H1 (cell line): ENCODE data around the gene FANK1.

Experiments
- CBX5 ChIP-seq: fragments of 300-800, 300-1000 bp; sonication (generic); IDR thresholded peaks from 2 replicates; pipeline ENCODE4 v1.7.1; 2016; ENCODE audit warnings: antibody characterized with exemption, low read length, low read depth
- CEBPB ChIP-seq: IDR thresholded peaks from 2 replicates; pipeline ENCODE4 v1.6.1; 2012; ENCODE audit warnings: low read depth, low read length
- CTCF ChIP-seq, 3 experiments: IDR thresholded peaks; 1 replicate in 2 of 3; 2 replicates in 1 of 3; pipeline versions ENCODE4 v1.5.1 to v1.6.1; 2011; ENCODE audit warnings: low read length in 3 of 3, mild to moderate bottlenecking in 3 of 3, inconsistent platforms in 2 of 3, low read depth in 1 of 3, moderate library complexity in 1 of 3; ENCODE audit not compliant: insufficient read depth in 1 of 3; ENCODE audit errors: control extremely low read depth in 1 of 3
- EGR1 ChIP-seq: IDR thresholded peaks from 2 replicates; pipeline ENCODE4 v1.6.1; 2011; ENCODE audit warnings: low read depth, low read length, borderline replicate concordance
- POLR2A ChIP-seq, 2 experiments: IDR thresholded peaks; 1 replicate in 1 of 2; 2 replicates in 1 of 2; pipeline ENCODE4 v1.6.1; 2011; ENCODE audit warnings: low read depth in 2 of 2, low read length in 2 of 2, mild to moderate bottlenecking in 2 of 2; ENCODE audit errors: control extremely low read depth in 1 of 2
- SP1 ChIP-seq: IDR thresholded peaks from 2 replicates; pipeline ENCODE4 v1.6.1; 2011; ENCODE audit warnings: low read depth, low read length
- ZNF274 ChIP-seq: IDR thresholded peaks from 2 replicates; pipeline ENCODE4 v1.7.0; 2012; ENCODE audit warnings: low read length, borderline replicate concordance; ENCODE audit errors: extremely low read depth
- TF ChIP-seq, protein P1 (sequence below): IDR thresholded peaks from 2 replicates; pipeline ENCODE4 v1.6.1; 2011; ENCODE audit warnings: low read depth, mild to moderate bottlenecking, low read length; ENCODE audit not compliant: insufficient read depth

- TF ChIP-seq CTCF (IDR thresholded peaks at IDR 0.05; ENCODE audit: control extremely low read depth in 1 of 3, insufficient read depth in 1 of 3, low read depth in 1 of 3, low read length in 3 of 3) (no peak), SP1 (no peak), ZNF274 (no peak), EGR1 (no peak), POLR2A (IDR thresholded peaks at IDR 0.05; ENCODE audit: control extremely low read depth in 1 of 2, low read depth in 2 of 2, low read length in 2 of 2) (no peak), CEBPB (no peak), CBX5 (no peak)
- TF ChIP-seq, protein P1, sequence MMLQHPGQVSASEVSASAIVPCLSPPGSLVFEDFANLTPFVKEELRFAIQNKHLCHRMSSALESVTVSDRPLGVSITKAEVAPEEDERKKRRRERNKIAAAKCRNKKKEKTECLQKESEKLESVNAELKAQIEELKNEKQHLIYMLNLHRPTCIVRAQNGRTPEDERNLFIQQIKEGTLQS = no peak
Measured at GRCh38 chr10:125916977-125917376, 20.6 kb downstream of the FANK1 start.
